Spleen (tissue), 13 donors: Measurements from ENCODE around the gene ISOC2. TPM values are rescaled to one million over a fixed set of nuclear protein-coding genes. Genes with fewer than 3 reads are reported as not detected.

Source experiments
- DNase-seq: peaks from one replicate; pipeline ENCODE4 v3.0.0-alpha.2; 2020
- H3K27ac ChIP-seq, 8 donors: fragments of 200-600 bp; sonication (generic) in 7 of 8; 1 replicate in 4 of 8; 2 replicates in 4 of 8; pipeline versions ENCODE4 v1.5.0 to v1.8.0; 2016 to 2021; ENCODE audit warnings: inconsistent platforms in 4 of 8, mild to moderate bottlenecking in 4 of 8, moderate library complexity in 1 of 8
- H3K27me3 ChIP-seq, 7 donors: fragments of 200-600 bp; sonication (generic) in 6 of 7; replicated peaks in 1 of 7; 1 replicate in 4 of 7; 2 replicates in 3 of 7; pipeline versions ENCODE4 v1.5.0 to v1.8.0; 2016 to 2021; ENCODE audit warnings: inconsistent platforms in 3 of 7, mild to moderate bottlenecking in 1 of 7
- H3K36me3 ChIP-seq, 6 donors: fragments of 200-600 bp; sonication (generic) in 5 of 6; 1 replicate in 4 of 6; 2 replicates in 2 of 6; pipeline versions ENCODE4 v1.5.0 to v1.8.0; 2016 to 2021; ENCODE audit warnings: inconsistent platforms in 2 of 6
- H3K4me1 ChIP-seq, 6 donors: fragments of 200-600 bp; sonication (generic) in 5 of 6; 1 replicate in 3 of 6; 2 replicates in 3 of 6; pipeline versions ENCODE4 v1.5.0 to v1.8.0; 2016 to 2021; ENCODE audit warnings: inconsistent platforms in 3 of 6
- H3K4me3 ChIP-seq, 8 donors: fragments of 200-600 bp; sonication (generic) in 7 of 8; 1 replicate in 4 of 8; 2 replicates in 4 of 8; pipeline versions ENCODE4 v1.5.0 to v1.8.0; 2016 to 2021; ENCODE audit warnings: inconsistent platforms in 4 of 8, mild to moderate bottlenecking in 4 of 8, moderate library complexity in 2 of 8
- H3K9me3 ChIP-seq, 8 donors: fragments of 200-600 bp; sonication (generic) in 7 of 8; 1 replicate in 4 of 8; 2 replicates in 4 of 8; pipeline versions ENCODE4 v1.5.0 to v1.8.0; 2016 to 2021; ENCODE audit warnings: inconsistent platforms in 4 of 8
- POLR2A ChIP-seq, 3 donors: fragments of 450-650 bp; IDR thresholded peaks; one replicate each; pipeline ENCODE4 v1.5.1; 2017; ENCODE audit warnings: antibody characterized with exemption in 3 of 3, mild to moderate bottlenecking in 1 of 3
- POLR2AphosphoS5 ChIP-seq, 3 donors: sonication (generic); formaldehyde crosslinking; IDR thresholded peaks; one replicate each; pipeline ENCODE4 v1.5.1; 2017; ENCODE audit warnings: antibody characterized with exemption in 3 of 3
- WGBS, 5 donors: extraction: QIAGEN DNeasy Blood & Tissue Kit in 3 of 5; methylation state at CpG; one replicate each; pipeline versions ENCODE4 v1.1.5 to v1.1.7; 2013 to 2018; 5-methylcytosine and 5-hydroxymethylcytosine counted together
- intact Hi-C: fragments of 100-400 bp; cut with DNase I; formaldehyde crosslinking; loops from one replicate; pipeline ENCODE4 v1.15.0; 2023; ENCODE audit warnings: low total_unique reads
- long read RNA-seq, 2 donors: transcript quantifications; one replicate each; lab custom pipeline, GENCODE V29; 2026
- polyA plus RNA-seq, 3 donors: library from polyadenylated mRNA; stranded (reverse); fragments of 200-250 nt; gene quantifications; one replicate each; pipeline ENCODE4 v1.2.1, GENCODE V29; 2013
- total RNA-seq, 7 donors: library from RNA; depleted of rRNA in 3 of 7; stranded (reverse); fragments of >200 nt in 3 of 7; fragmentation: NEBNext Ultra II Directional in 4 of 7; extraction: Animal tissue kit (Norgen Biotek cat#: 25700) in 4 of 7; gene quantifications; one replicate each; pipeline versions ENCODE4 v1.1.0 to v1.2.1, GENCODE V29; 2016 to 2021
- TF ChIP-seq, protein P1 (sequence below), 11 experiments: fragments of 200-600 bp in 7 of 11; fragments of 450-650 bp in 4 of 11; sonication (generic) in 4 of 11; IDR thresholded peaks in 8 of 11; conservative IDR thresholded peaks in 3 of 11; 1 replicate in 7 of 11; 2 replicates in 4 of 11; pipeline versions ENCODE4 v1.4.0 to v1.8.0; 2016 to 2021; ENCODE audit warnings: antibody characterized with exemption in 11 of 11, inconsistent platforms in 4 of 11, mild to moderate bottlenecking in 1 of 11
- donor health status: healthy with polysubstance abuse.
- donor health status: DM: no; HTN: no; CAD: no; lungs with moderate emphysema.
- donor health status: DM: no; HTN: no; CAD: no.
- donor health status: Bipolar disorder and iron deficiency.
- donor health status: healthy.
- donor health status: DM: no; HTN: no; CAD: no.
- donor health status: DM: yes; HTN: yes; CAD: no.

The ISOC2 gene, protein sequence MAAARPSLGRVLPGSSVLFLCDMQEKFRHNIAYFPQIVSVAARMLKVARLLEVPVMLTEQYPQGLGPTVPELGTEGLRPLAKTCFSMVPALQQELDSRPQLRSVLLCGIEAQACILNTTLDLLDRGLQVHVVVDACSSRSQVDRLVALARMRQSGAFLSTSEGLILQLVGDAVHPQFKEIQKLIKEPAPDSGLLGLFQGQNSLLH
- total RNA-seq, result 10 to 100 TPM; 38.6 to 85.0 (median 54.5) TPM
- polyA plus RNA-seq, result 10 to 100 TPM; 55.6 to 98.7 (median 64.5) TPM
- long read RNA-seq, donor 1, transcript ISOC2-202 (6 exons, 998 nt), result major isoform, 38 of 48 reads
- long read RNA-seq, donor 1, partial matches to known transcripts, result 5 of 48 reads
- long read RNA-seq, donor 1, other reads (novel, unspliced or antisense), result 0 of 48 reads
- long read RNA-seq, donor 2, transcript ISOC2-202 (6 exons, 998 nt), result major isoform, 28 of 34 reads
- long read RNA-seq, donor 2, partial matches to known transcripts, result 0 of 34 reads
- long read RNA-seq, donor 2, other reads (novel, unspliced or antisense), result 0 of 34 reads

DNA sequence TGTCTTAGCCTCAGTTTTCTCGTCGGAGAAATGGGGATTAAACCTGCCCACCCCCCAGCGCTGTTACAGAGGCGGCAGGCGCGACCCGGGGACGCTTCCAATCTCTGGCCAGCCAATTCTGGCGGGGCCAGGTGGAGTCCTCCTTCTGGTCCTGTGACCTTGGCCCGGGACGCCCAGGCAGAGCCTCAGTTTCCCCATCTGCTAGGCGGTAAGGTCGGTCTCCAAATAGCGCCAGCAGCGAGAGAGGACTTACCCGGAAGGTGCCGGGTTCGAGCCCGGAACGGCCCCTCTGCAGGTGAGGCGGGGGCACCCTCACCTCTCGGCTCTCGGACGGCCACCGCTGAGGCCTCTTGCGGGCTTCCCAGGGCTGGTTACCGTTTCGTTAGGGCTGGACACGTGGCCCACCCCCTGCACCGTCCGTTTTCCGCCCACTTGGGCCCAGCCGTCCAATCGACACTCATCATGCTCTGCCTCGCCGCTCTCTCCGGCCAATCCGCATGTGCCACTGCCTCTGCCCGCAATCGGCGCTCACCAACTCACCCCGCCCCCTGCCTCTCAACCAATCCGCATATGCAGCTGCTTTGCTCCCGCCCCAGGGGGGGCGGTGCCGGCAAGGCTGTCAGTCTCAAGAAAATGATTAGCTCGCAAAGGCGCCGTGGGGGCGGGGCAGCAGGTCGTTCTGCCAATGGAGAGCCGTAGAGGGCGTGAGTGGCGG, at the start of gene ISOC2:
Gene ISOC2 (minus strand): TSS at position 384 of the 715 bp plus-strand sequence. CDS start 5,156 bp downstream, outside the sequence.
- H3K4me1 ChIP-seq, result peaks cover 7 to 39% (median 28%) of the 10 kb centered on the region in 6 donors
- peak within 1 kb of the TSS; percentile 69 to 95 (median 90) for H3K27ac ChIP-seq
- intact Hi-C loops, result no loop called here
- TF ChIP-seq POLR2A (IDR thresholded peaks at IDR 0.05) (peak in 1 of 3 donors; percentile 13), POLR2AphosphoS5 (IDR thresholded peaks at IDR 0.05) (peak; percentile 68 to 87 (median 85))
- TF ChIP-seq, protein P1, sequence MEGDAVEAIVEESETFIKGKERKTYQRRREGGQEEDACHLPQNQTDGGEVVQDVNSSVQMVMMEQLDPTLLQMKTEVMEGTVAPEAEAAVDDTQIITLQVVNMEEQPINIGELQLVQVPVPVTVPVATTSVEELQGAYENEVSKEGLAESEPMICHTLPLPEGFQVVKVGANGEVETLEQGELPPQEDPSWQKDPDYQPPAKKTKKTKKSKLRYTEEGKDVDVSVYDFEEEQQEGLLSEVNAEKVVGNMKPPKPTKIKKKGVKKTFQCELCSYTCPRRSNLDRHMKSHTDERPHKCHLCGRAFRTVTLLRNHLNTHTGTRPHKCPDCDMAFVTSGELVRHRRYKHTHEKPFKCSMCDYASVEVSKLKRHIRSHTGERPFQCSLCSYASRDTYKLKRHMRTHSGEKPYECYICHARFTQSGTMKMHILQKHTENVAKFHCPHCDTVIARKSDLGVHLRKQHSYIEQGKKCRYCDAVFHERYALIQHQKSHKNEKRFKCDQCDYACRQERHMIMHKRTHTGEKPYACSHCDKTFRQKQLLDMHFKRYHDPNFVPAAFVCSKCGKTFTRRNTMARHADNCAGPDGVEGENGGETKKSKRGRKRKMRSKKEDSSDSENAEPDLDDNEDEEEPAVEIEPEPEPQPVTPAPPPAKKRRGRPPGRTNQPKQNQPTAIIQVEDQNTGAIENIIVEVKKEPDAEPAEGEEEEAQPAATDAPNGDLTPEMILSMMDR (IDR thresholded peaks at IDR 0.05 in 8 of 11, conservative IDR thresholded peaks at IDR 0.05 in 3 of 11), result peak in 4 of 11 experiments; percentile 12 to 38 (median 30)
- peaks cover 0 to 3% (median under 1%) of the 10 kb centered on the region in 6 donors for H3K36me3 ChIP-seq
- DNase-seq, result peak; percentile 99
- no peaks in the 10 kb centered on the region for H3K9me3 ChIP-seq
- 0 to 1% (median 1%) methylated on average over 28 to 54 of the region's 54 CpGs for WGBS, 5 donors
- H3K27me3 ChIP-seq, result no peaks in the 10 kb centered on the region
- H3K4me3 ChIP-seq, result peak within 1 kb of the TSS; percentile 63 to 97 (median 78)

DNA sequence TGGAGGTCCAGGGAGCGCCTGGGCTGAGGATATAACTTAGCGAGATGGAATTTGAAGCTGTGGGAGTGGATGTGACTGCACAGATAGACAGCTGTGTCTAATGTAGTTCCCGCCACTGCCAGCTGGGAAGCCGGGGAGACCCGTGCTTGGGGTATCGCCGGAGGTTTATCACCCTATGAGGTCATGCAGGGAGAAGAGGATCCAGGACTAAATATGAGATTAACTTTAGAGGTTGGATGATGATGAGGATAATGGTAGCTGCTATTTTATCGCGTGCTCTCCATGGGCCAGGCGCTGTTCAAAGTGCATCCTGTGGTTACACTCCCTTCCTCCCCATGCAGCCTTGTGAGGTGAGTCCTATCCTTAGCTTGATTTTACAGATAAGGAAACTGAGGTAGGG, 46.7 kb upstream of the ISOC2 start:
- H3K27ac ChIP-seq, result no peak overlapping the region
- WGBS, 5 donors, result 70 to 83% (median 76%) methylated on average over 10 of the region's 10 CpGs
- DNase-seq, result no peak
- TF ChIP-seq, protein P1 (IDR thresholded peaks at IDR 0.05 in 8 of 11, conservative IDR thresholded peaks at IDR 0.05 in 3 of 11), result no peak
- TF ChIP-seq POLR2AphosphoS5 (IDR thresholded peaks at IDR 0.05), result no peak
- no peak for TF ChIP-seq POLR2A (IDR thresholded peaks at IDR 0.05)
- peaks cover 0 to 2% (median 0%) of the 10 kb centered on the region in 6 donors for H3K36me3 ChIP-seq
- intact Hi-C loops, result loop anchor here (10.0 kb wide), 1 partner anchor 363 kb away; the partner anchor contains the start of gene TNNT1
- no peak overlapping the region for H3K4me3 ChIP-seq
- H3K9me3 ChIP-seq, result no peaks in the 10 kb centered on the region
- peaks cover 4 to 20% (median 14%) of the 10 kb centered on the region in 6 donors for H3K4me1 ChIP-seq
- H3K27me3 ChIP-seq, result peaks cover 0 to 10% (median 0%) of the 10 kb centered on the region in 7 donors

DNA sequence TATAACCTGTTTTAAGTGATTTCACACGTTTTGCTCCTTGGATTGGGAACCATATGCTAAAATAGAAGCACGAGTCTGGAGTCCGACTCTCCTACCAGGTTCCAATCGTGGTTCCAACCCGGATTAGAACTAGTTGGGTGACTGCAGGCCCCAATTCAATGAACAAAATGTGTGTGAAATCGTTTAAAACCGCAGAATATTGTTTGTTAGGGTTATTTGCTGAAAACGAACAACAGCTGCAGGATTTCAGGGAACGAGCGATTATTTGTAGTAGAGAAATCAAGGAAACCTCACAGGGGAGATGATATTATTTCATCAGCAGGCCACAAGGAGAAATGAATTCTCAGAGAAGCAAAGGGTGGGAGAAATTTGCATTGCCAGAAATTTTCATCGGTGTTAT, 43.5 kb upstream of the ISOC2 start:
- 84 to 87% (median 85%) methylated on average over 11 of the region's 11 CpGs for WGBS, 5 donors
- H3K4me3 ChIP-seq, result no peak overlapping the region
- peaks cover 4 to 19% (median 15%) of the 10 kb centered on the region in 6 donors for H3K4me1 ChIP-seq
- no peak for DNase-seq
- H3K9me3 ChIP-seq, result no peaks in the 10 kb centered on the region
- TF ChIP-seq POLR2AphosphoS5 (IDR thresholded peaks at IDR 0.05) (no peak), POLR2A (IDR thresholded peaks at IDR 0.05) (no peak)
- TF ChIP-seq, protein P1 (IDR thresholded peaks at IDR 0.05 in 8 of 11, conservative IDR thresholded peaks at IDR 0.05 in 3 of 11), result no peak
- no peak overlapping the region for H3K27ac ChIP-seq
- intact Hi-C loops, result loop anchor here (2.0 to 10.0 kb wide), 2 partner anchors 38 to 360 kb away; partner anchors contain the start of gene TNNT1
- H3K36me3 ChIP-seq, result peaks cover 0 to 20% (median 0%) of the 10 kb centered on the region in 6 donors
- H3K27me3 ChIP-seq, result no peaks in the 10 kb centered on the region
